HG03442 (cell line): Measurements from ENCODE around the gene VAMP8.
"Not testable (repeated sequence)": the region's sequence is repeated elsewhere in the genome, so short reads cannot be mapped to it uniquely, and the experiment has no call there.

Source experiments
- ATAC-seq: cut with Tn5 transposase; IDR thresholded peaks from one replicate; pipeline ENCODE4 v1.9.1; 2021; ENCODE audit warnings: mild to moderate bottlenecking, moderate library complexity; ENCODE audit not compliant: unreplicated experiment

Gene VAMP8

GRCh38 chr2:85579266-85579935 is 2.0 kb downstream of the VAMP8 start:
- ATAC-seq = no peak

DNA sequence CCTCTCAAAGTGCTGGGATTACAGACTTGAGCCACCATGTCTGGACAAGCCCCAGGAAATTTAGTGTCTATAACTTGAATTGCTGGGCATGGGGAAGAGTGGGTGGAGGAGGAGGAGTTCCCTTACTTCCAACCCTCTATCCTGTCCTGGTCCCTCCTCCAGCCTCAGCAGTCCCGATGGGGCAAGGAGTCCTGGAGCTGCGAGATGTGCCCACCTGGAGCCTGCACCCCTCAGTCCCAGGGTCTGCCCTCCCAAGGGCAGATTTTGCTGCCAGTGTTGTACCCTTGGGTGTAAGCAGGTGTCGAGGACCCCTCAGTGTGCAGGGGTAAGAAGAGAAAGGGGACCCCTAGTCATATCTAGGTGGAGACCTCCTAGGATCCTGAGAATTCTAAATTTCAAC is 2.8 kb downstream of the VAMP8 start:
- no peak for ATAC-seq

- no peak for ATAC-seq
Observed at GRCh38 chr2:85582492-85582891, 5.1 kb downstream of the VAMP8 start.

DNA sequence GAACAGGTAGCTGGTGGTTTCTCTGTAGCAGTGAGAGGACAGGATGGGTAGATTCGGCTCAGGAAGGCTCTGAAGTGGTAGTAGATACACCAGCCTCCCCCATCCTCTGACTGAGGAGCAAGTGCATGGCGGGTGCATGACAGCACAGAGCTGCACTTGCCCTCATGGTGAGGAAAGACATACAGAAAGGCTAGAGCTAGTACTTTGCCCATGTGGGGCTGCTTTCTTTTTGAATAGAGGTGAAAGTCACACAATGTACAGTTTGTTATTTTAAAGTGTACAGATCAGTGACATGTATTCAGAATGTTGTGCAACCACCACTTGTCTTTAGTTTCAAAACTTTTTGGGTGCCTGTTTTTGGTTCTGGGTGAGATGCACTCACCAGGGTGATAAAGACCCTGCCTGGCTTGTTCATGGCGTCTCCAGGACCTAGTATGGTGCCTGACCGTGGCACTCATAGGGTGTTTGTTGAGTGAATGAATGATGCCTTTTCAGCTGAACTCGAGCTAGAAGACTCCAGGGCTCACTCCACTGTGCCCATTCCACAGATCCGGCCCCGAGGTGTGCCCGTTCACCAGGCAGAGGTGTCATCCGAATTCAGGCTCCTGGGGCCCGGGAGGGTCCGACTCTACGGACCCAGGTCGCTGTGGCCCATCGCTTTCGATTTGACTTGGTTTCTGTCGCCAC is 6.4 kb downstream of the VAMP8 start:
- no peak for ATAC-seq

GRCh38 chr2:85584354-85584856 is 7.0 kb downstream of the VAMP8 start, which contains the start of gene VAMP5:
VAMP5 (plus strand) TSS chr2:85584431; CDS start chr2:85584491, 60 bp downstream.
- ATAC-seq = peak; percentile 46

GRCh38 chr2:85584857-85585780 is 7.7 kb downstream of the VAMP8 start:
- ATAC-seq = peak; percentile 40

- ATAC-seq = no peak
Observed at GRCh38 chr2:85585781-85586105, 8.4 kb downstream of the VAMP8 start.

- ATAC-seq = no peak
Observed at GRCh38 chr2:85588236-85588635, 10.8 kb downstream of the VAMP8 start.

DNA sequence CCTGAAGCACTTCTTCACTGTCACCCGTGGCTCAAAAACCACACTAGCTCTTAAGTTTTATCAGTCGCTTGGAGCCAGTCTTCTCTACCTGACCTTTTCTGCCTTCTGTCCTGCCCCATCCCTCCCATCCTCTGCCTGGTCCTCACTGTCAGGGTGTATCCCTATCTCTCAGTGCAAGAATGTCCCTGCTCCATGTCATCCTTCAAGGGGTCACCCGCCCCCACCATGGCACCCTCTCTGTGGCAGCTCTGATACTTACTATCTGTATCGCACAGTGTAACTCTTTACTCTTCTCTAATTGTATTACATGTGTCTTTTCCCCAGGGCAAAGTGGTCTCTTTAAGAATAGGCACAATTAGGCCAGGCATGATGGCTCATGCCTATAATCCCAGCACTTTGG is 11.3 kb downstream of the VAMP8 start:
- ATAC-seq = no peak

DNA sequence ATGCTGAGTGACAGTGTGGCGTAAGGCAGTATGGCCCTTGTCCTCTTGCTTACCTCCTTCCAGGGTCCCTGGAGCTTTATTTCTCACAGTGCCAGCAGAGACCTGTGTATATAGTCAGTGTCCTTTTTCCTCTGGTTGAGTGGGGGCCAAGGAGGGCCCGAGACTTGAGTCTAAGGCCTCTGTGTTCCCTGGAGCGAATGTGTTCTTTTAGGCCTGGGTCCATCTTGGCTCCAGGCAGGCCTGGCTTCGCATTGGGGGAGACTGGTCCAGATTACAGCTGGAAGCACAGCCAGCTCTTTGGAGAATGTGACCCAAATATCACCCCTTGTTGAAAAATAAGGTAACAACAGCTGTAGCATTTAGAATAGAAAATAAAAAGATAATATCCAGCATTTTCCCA is 11.8 kb downstream of the VAMP8 start:
- no peak for ATAC-seq

- no peak for ATAC-seq
Observed at GRCh38 chr2:85589982-85590791, 12.8 kb downstream of the VAMP8 start.

- ATAC-seq = no peak
Observed at GRCh38 chr2:85590950-85591349, 13.6 kb downstream of the VAMP8 start.

DNA sequence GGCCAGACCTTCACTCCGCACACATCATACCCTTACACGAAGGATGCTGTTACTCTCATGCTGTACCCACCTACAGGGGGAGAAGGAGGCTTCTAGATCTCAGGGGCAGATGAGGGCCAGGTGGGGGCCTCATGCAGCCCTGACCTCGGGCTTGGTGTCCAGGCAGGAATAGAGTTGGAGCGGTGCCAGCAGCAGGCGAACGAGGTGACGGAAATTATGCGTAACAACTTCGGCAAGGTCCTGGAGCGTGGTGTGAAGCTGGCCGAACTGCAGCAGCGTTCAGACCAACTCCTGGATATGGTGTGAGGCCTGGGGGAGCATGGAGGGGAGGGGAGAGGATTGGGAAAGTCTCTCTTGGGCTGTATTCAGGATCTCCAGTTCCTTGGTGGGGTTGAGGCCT is 14.2 kb downstream of the VAMP8 start:
- ATAC-seq = no peak

- ATAC-seq = not testable (repeated sequence)
Observed at GRCh38 chr2:85592299-85592698, 14.9 kb downstream of the VAMP8 start.

DNA sequence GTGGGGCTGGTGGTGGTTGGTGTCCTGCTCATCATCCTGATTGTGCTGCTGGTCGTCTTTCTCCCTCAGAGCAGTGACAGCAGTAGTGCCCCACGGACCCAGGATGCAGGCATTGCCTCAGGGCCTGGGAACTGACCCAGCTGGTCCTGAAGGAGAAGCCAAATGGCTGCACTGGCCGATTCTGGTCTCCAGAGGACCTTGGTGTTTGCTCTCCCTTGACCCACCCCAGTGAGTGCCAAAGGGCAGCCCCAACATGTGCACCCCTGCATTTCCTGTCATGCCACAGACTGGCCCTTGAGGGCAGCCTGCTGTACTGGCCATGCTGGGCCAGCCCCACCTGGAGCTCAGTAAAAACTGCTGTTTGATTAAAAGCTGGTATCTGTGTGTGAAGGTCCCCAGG is 15.6 kb downstream of the VAMP8 start:
- no peak for ATAC-seq

DNA sequence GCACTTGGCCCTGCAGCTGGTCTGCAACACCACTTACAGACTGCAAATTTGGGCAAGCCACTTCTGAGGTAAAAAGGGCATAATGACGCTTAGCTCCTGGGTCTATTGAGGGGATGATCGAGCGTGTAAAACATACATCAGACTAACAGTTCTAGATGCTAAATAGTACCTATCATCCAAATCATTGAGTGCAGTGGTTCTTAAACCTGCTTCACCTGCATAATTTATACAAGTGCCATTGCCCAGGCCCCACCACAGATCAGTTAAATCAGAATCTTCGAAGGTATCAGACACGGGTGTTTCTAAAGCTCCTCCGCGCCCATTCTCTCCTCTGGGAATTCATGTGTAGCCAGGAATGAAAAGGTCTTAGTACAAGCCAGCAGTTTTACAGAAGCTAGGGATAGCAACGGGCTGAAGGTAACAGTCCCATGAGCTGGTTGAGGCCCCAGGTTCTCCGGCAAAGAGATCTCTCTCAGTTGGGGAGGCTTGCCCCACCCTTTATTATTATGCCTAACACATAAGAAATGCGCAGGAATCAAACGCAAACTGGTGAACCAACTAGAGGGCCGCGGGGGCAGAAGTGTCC is 17.4 kb downstream of the VAMP8 start:
- no peak for ATAC-seq

DNA sequence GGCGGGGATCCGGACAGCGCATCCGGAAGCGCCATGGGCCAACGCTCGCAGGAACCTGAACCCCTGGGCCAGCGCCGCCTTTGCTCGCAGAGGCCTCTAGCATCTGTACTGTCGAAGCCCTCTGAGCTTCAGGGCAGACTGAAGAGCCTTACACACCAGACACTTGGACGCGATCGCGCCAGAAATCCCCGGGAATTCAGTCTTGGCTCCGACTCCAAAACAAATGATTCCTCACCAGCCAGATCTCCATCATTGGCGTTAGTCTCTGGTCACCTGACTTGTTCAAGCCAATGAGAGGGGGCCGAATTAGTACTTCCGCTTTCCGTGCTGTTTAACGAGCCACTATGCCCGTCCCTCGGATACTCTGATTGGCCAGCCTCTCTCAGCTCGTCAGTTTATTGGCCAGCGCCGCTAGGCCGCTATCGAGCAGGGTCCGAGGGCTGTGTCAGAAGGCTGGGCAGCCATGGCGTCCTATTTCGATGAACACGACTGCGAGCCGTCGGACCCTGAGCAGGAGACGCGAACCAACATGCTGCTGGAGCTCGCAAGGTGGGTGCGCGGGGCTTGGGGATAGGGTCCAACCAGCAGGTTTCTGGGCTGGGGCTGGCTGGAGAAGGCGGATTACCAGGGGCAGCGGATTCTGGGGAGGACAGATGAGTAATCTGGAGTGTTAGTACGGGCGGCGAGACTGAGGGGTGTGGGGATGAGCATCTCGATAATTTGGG is 18.1 kb downstream of the VAMP8 start, which contains the start of gene RNF181:
TSS of gene RNF181 (plus strand) at position 445 of the 725 bp plus-strand sequence. CDS start at position 464, 19 bp downstream.
- peak; percentile 99 for ATAC-seq

GRCh38 chr2:85596026-85596333 is 18.6 kb downstream of the VAMP8 start:
- ATAC-seq = no peak

DNA sequence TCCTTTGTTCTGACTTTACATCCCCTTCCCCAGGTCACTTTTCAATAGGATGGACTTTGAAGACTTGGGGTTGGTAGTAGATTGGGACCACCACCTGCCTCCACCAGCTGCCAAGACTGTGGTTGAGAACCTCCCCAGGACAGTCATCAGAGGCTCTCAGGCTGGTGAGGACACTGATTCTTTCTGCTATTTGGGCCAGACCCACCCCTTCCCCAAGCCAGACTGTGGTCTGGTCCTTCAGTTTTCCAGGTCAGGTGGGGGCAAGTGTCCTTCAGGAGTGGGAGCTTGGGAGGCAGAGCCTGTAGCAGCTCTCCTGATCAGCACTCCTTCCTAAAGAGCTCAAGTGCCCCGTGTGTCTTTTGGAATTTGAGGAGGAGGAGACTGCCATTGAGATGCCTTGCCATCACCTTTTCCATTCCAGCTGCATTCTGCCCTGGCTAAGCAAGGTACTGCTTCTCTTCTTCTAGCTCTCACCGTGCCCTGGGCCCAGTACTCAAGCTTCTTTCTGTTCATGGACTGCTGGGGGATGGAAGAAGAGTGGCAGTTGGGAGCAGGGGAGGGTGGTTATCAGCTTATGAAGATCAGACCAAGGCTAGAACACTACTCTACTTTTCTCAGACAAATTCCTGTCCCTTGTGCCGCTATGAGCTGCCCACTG is 19.2 kb downstream of the VAMP8 start:
- no peak for ATAC-seq
